Measurements from ENCODE around the gene TM7SF2. TPM values are rescaled to one million over a fixed set of nuclear protein-coding genes. Genes with fewer than 3 reads are reported as not detected.

Gene TM7SF2
- total RNA-seq: 20.9 TPM
- polyA plus RNA-seq (ENCODE audit: insufficient read depth, low read depth, low replicate concordance): 88.2 TPM
- long read RNA-seq, donor 1, transcript TM7SF2-201 (10 exons, 1,722 nt): major isoform, 15 of 19 reads
- long read RNA-seq, donor 1, partial matches to known transcripts: 0 of 19 reads
- long read RNA-seq, donor 1, other reads (novel, unspliced or antisense): 0 of 19 reads
- long read RNA-seq, donor 2, transcript TM7SF2-201 (10 exons, 1,722 nt): major isoform, 26 of 35 reads
- long read RNA-seq, donor 2, partial matches to known transcripts: 0 of 35 reads
- long read RNA-seq, donor 2, other reads (novel, unspliced or antisense): 5 of 35 reads
- long read RNA-seq, donor 3, transcript TM7SF2-201 (10 exons, 1,722 nt): major isoform, 38 of 50 reads
- long read RNA-seq, donor 3, partial matches to known transcripts: 5 of 50 reads
- long read RNA-seq, donor 3, other reads (novel, unspliced or antisense): 0 of 50 reads
- long read RNA-seq, donor 4, transcript TM7SF2-201 (10 exons, 1,722 nt): major isoform, 33 of 77 reads
- long read RNA-seq, donor 4, partial matches to known transcripts: 37 of 77 reads
- long read RNA-seq, donor 4, other reads (novel, unspliced or antisense): 0 of 77 reads
- long read RNA-seq, donor 5: 0 reads
- long read RNA-seq, donor 6, transcript TM7SF2-201 (10 exons, 1,722 nt): major isoform, 42 of 63 reads
- long read RNA-seq, donor 6, partial matches to known transcripts: 19 of 63 reads
- long read RNA-seq, donor 6, other reads (novel, unspliced or antisense): 0 of 63 reads
- long read RNA-seq, donor 7, transcript TM7SF2-201 (10 exons, 1,722 nt): major isoform, 24 of 43 reads
- long read RNA-seq, donor 7, transcript TM7SF2-217 (8 exons, 2,094 nt): minor isoform, 6 of 43 reads
- long read RNA-seq, donor 7, partial matches to known transcripts: 4 of 43 reads
- long read RNA-seq, donor 7, other reads (novel, unspliced or antisense): 9 of 43 reads
- long read RNA-seq, donor 8, transcript TM7SF2-201 (10 exons, 1,722 nt): major isoform, 20 of 35 reads
- long read RNA-seq, donor 8, partial matches to known transcripts: 10 of 35 reads
- long read RNA-seq, donor 8, other reads (novel, unspliced or antisense): 0 of 35 reads
- long read RNA-seq, donor 9, transcript TM7SF2-201 (10 exons, 1,722 nt): major isoform, 13 of 16 reads
- long read RNA-seq, donor 9, partial matches to known transcripts: 0 of 16 reads
- long read RNA-seq, donor 9, other reads (novel, unspliced or antisense): 0 of 16 reads
- long read RNA-seq, donor 10, transcript TM7SF2-201 (10 exons, 1,722 nt): major isoform, 23 of 39 reads
- long read RNA-seq, donor 10, partial matches to known transcripts: 13 of 39 reads
- long read RNA-seq, donor 10, other reads (novel, unspliced or antisense): 0 of 39 reads

DNA sequence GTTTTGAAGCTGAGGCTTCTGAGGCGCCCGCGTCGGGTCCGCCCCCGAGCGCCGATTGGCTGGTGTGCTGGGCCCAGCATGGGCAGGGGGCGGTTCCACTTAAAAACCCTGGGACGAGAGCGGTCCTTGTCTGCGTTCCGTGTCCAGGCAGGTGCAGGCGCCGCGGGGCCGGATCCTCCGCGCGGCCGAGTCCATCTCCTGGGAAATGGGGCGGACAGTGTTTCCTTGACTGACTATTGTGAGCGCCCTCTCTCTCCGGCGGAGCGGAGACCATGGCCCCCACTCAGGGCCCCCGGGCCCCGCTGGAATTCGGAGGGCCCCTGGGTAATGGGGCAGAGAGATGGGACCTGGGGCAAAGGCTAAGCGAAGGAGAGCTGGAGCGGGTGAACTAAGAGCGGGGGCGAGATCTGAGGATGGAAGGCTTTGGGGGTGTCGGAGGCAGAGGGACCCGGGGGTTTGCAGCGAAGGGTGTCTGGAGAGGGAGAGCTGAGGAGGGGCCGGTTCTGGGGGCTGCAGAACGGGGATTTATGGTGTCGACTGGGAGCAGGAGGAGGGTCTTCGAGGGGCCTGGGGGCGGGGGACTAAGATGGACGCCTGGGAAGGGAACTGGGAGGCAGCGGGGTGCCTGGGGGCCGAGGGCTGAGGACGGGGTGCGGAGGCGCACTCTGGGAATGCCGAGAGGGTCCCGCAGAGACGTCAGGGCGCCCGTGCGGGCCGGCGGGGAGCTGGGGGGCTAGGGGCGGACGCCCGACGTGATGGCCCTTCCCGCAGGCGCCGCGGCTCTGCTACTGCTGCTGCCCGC, at the start of gene TM7SF2:
Gene TM7SF2, plus strand, starts transcription at position 129 of the 802 bp plus-strand sequence. Its CDS starts 144 bp downstream, at position 273.
- DNase-seq: peak; percentile 96 to 99 (median 98)

DNA sequence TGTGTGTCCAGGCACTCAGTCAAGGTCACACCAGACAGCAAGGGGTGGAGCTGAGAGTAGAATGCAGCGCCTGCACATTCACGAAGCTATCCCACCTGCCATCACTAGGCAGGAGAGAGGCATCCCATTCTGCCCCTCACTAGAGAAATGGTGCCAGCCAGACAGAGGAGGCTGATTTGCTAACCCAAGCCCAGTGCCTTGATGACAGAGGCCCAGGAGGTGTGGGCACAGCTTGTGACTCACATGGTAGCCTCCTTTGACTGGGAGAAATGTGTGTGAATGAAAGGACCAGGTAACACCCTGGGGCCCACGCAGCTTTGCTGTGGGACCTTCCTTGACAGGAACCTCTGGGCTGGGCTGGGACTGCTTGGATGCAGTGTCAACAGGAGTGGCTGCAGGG, 48.1 kb upstream of the TM7SF2 start:
- no peak for FAIRE-seq
- no peak overlapping the region for H3K27ac ChIP-seq (ENCODE audit: low read depth in 2 of 2, low read length in 2 of 2)
- no peak overlapping the region for H3K9ac ChIP-seq (ENCODE audit: low read length in 3 of 3)
- H3K4me3 ChIP-seq (ENCODE audit: low read length in 3 of 3): no peak overlapping the region
- H3K9me3 ChIP-seq (ENCODE audit: control insufficient read depth in 2 of 3, insufficient read depth in 1 of 3, low read length in 3 of 3): no peaks in the 10 kb centered on the region
- H3K4me1 ChIP-seq (ENCODE audit: control insufficient read depth in 2 of 3, insufficient read depth in 2 of 3, low read depth in 1 of 3, low read length in 3 of 3): peaks cover 0 to 2% (median 0%) of the 10 kb centered on the region in 3 donors
- no peaks in the 10 kb centered on the region for H3K27me3 ChIP-seq (ENCODE audit: control insufficient read depth, insufficient read depth, low read length)
- TF ChIP-seq, protein P1, sequence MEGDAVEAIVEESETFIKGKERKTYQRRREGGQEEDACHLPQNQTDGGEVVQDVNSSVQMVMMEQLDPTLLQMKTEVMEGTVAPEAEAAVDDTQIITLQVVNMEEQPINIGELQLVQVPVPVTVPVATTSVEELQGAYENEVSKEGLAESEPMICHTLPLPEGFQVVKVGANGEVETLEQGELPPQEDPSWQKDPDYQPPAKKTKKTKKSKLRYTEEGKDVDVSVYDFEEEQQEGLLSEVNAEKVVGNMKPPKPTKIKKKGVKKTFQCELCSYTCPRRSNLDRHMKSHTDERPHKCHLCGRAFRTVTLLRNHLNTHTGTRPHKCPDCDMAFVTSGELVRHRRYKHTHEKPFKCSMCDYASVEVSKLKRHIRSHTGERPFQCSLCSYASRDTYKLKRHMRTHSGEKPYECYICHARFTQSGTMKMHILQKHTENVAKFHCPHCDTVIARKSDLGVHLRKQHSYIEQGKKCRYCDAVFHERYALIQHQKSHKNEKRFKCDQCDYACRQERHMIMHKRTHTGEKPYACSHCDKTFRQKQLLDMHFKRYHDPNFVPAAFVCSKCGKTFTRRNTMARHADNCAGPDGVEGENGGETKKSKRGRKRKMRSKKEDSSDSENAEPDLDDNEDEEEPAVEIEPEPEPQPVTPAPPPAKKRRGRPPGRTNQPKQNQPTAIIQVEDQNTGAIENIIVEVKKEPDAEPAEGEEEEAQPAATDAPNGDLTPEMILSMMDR (IDR thresholded peaks at IDR 0.05; ENCODE audit: borderline replicate concordance, extremely low read depth, insufficient read depth): no peak
- intact Hi-C loops (cut with DNase I): no loop called here
- no peaks in the 10 kb centered on the region for H3K36me3 ChIP-seq (ENCODE audit: control insufficient read depth in 2 of 3, insufficient read depth in 3 of 3, low read length in 3 of 3)
- no peak for DNase-seq

More for the DNA sequence above, at the start of gene TM7SF2:
- peaks cover 0 to 6% (median 0%) of the 10 kb centered on the region in 3 donors for H3K36me3 ChIP-seq (ENCODE audit: control insufficient read depth in 2 of 3, insufficient read depth in 3 of 3, low read length in 3 of 3)
- TF ChIP-seq, protein P1 (IDR thresholded peaks at IDR 0.05; ENCODE audit: borderline replicate concordance, extremely low read depth, insufficient read depth): no peak
- intact Hi-C loops (cut with DNase I): no loop called here
- peak within 1 kb of the TSS in 2 of 3 donors; percentile 46 to 77 for H3K9ac ChIP-seq (ENCODE audit: low read length in 3 of 3)
- H3K27me3 ChIP-seq (ENCODE audit: control insufficient read depth, insufficient read depth, low read length): no peaks in the 10 kb centered on the region
- H3K4me1 ChIP-seq (ENCODE audit: control insufficient read depth in 2 of 3, insufficient read depth in 2 of 3, low read depth in 1 of 3, low read length in 3 of 3): peaks cover 0 to 43% (median 10%) of the 10 kb centered on the region in 3 donors
- peak; percentile 83 for FAIRE-seq
- H3K27ac ChIP-seq (ENCODE audit: low read depth in 2 of 2, low read length in 2 of 2): peak within 1 kb of the TSS; percentile 69 to 72
- no peaks in the 10 kb centered on the region for H3K9me3 ChIP-seq (ENCODE audit: control insufficient read depth in 2 of 3, insufficient read depth in 1 of 3, low read length in 3 of 3)
- peak within 1 kb of the TSS; percentile 44 to 63 (median 47) for H3K4me3 ChIP-seq (ENCODE audit: low read length in 3 of 3)

DNA sequence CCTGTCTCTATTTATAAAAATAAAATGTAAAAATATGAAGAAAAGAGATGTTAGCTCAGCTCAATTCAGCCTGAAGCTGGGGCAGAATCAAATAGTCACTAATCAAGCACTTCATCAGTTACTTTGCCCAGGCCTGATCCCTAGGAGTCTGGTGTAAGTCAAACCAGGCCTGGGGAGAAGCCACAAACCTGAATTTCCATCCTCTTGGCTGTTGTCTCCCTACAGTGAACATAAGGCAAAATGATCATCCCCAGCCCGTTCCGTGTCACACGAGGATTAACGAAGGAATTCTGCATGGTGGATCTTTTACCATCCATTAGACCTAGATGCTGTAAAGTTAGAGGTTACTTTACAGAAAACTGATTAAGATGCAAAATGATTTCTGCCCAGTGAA, 46.8 kb upstream of the TM7SF2 start:
- H3K27ac ChIP-seq (ENCODE audit: low read depth in 2 of 2, low read length in 2 of 2): no peak overlapping the region
- no peak for FAIRE-seq
- TF ChIP-seq, protein P1 (IDR thresholded peaks at IDR 0.05; ENCODE audit: borderline replicate concordance, extremely low read depth, insufficient read depth): no peak

More for the DNA sequence above, 46.8 kb upstream of the TM7SF2 start:
- no peaks in the 10 kb centered on the region for H3K27me3 ChIP-seq (ENCODE audit: control insufficient read depth, insufficient read depth, low read length)
- H3K9me3 ChIP-seq (ENCODE audit: control insufficient read depth in 2 of 3, insufficient read depth in 1 of 3, low read length in 3 of 3): no peaks in the 10 kb centered on the region
- no peaks in the 10 kb centered on the region for H3K36me3 ChIP-seq (ENCODE audit: control insufficient read depth in 2 of 3, insufficient read depth in 3 of 3, low read length in 3 of 3)
- no peak for DNase-seq
- no peak overlapping the region for H3K4me3 ChIP-seq (ENCODE audit: low read length in 3 of 3)
- peaks cover 0 to 2% (median 0%) of the 10 kb centered on the region in 3 donors for H3K4me1 ChIP-seq (ENCODE audit: control insufficient read depth in 2 of 3, insufficient read depth in 2 of 3, low read depth in 1 of 3, low read length in 3 of 3)
- H3K9ac ChIP-seq (ENCODE audit: low read length in 3 of 3): no peak overlapping the region
- intact Hi-C loops (cut with DNase I): no loop called here
